Fibroblast of lung (primary cell): Measurements from ENCODE around the gene SLC22A5.

ENCODE experiments used
- CTCF ChIP-seq, 2 donors: IDR thresholded peaks in 1 of 2; conservative IDR thresholded peaks in 1 of 2; 1 replicate in 1 of 2; 2 replicates in 1 of 2; pipeline ENCODE4 v1.5.1; 2011 to 2012; ENCODE audit warnings: low read length in 2 of 2, control low read depth in 1 of 2, inconsistent platforms in 1 of 2, low read depth in 1 of 2, mild to moderate bottlenecking in 1 of 2
- EZH2 ChIP-seq: IDR thresholded peaks from 2 replicates; pipeline ENCODE4 v1.5.1; 2012; ENCODE audit warnings: low read length, control low read depth, mild to moderate bottlenecking; ENCODE audit errors: missing control alignments

- TF ChIP-seq CTCF (conservative IDR thresholded peaks at IDR 0.05 in 1 of 2, IDR thresholded peaks at IDR 0.05 in 1 of 2; ENCODE audit: low read depth in 1 of 2, low read length in 2 of 2) (peak; percentile 75 to 79), EZH2 (no peak)
Measured at GRCh38 chr5:132419502-132420468, 50.3 kb downstream of the SLC22A5 start.
